H9 (cell line): Measurements from ENCODE around the gene ANKRD39. TPM values are rescaled to one million over a fixed set of nuclear protein-coding genes. Genes with fewer than 3 reads are reported as not detected.

Experiments
- DNase-seq: peaks from one replicate; pipeline ENCODE4 v3.0.0-alpha.2; 2017
- H2AFZ ChIP-seq: one replicate; pipeline ENCODE4 v1.6.1; 2013; ENCODE audit warnings: mild to moderate bottlenecking, low read length, control low read depth, moderate library complexity
- H2AK5ac ChIP-seq: 2 replicates; pipeline ENCODE4 v1.6.1; 2013; ENCODE audit warnings: low read length, control low read depth, mixed read lengths; ENCODE audit not compliant: insufficient read length
- H2BK120ac ChIP-seq: one replicate; pipeline ENCODE4 v1.6.1; 2013; ENCODE audit warnings: low read depth, mild to moderate bottlenecking, low read length, control low read depth, inconsistent platforms; ENCODE audit not compliant: poor library complexity, severe bottlenecking
- H2BK12ac ChIP-seq: 2 replicates; pipeline ENCODE4 v1.6.1; 2013; ENCODE audit warnings: low read length, control low read depth, mixed read lengths, low read depth; ENCODE audit not compliant: insufficient read length
- H2BK15ac ChIP-seq: 2 replicates; pipeline ENCODE4 v1.6.1; 2013; ENCODE audit warnings: low read depth, low read length, control low read depth
- H2BK20ac ChIP-seq: one replicate; pipeline ENCODE4 v1.6.1; 2013; ENCODE audit warnings: low read depth, mild to moderate bottlenecking, low read length, control low read depth, inconsistent platforms; ENCODE audit not compliant: poor library complexity, severe bottlenecking
- H2BK5ac ChIP-seq: 2 replicates; pipeline ENCODE4 v1.6.1; 2013; ENCODE audit warnings: low read length, control low read depth, mixed read lengths; ENCODE audit not compliant: insufficient read length
- H3K14ac ChIP-seq: 2 replicates; pipeline ENCODE4 v1.6.1; 2013; ENCODE audit warnings: low read length, control low read depth; ENCODE audit not compliant: insufficient read depth
- H3K18ac ChIP-seq: 2 replicates; pipeline ENCODE4 v1.6.1; 2013; ENCODE audit warnings: low read depth, mild to moderate bottlenecking, mixed read lengths, low read length, control low read depth; ENCODE audit not compliant: insufficient read length
- H3K23ac ChIP-seq: 2 replicates; pipeline ENCODE4 v1.6.1; 2013; ENCODE audit warnings: low read length, control low read depth, mixed read lengths, low read depth; ENCODE audit not compliant: insufficient read length
- H3K23me2 ChIP-seq: 2 replicates; pipeline ENCODE4 v1.6.1; 2013; ENCODE audit warnings: low read depth, mild to moderate bottlenecking, mixed read lengths, low read length, control low read depth; ENCODE audit not compliant: insufficient read length, poor library complexity, severe bottlenecking
- H3K27ac ChIP-seq: 2 replicates; pipeline ENCODE4 v1.5.1; 2013; ENCODE audit warnings: low read length, control low read depth, mixed read lengths, low read depth; ENCODE audit not compliant: insufficient read length
- H3K27me3 ChIP-seq: 2 replicates; pipeline ENCODE4 v1.6.1; 2013; ENCODE audit warnings: low read length, control low read depth, inconsistent platforms; ENCODE audit not compliant: insufficient read depth
- H3K4ac ChIP-seq: 2 replicates; pipeline ENCODE4 v1.6.1; 2013; ENCODE audit warnings: low read depth, mild to moderate bottlenecking, control low read depth, inconsistent platforms, low read length, moderate library complexity
- H3K4me1 ChIP-seq: 2 replicates; pipeline ENCODE4 v1.6.1; 2013; ENCODE audit warnings: low read length, control low read depth, inconsistent platforms; ENCODE audit not compliant: insufficient read depth
- H3K4me2 ChIP-seq: 2 replicates; pipeline ENCODE4 v1.6.1; 2013; ENCODE audit warnings: low read length, control low read depth, mixed read lengths; ENCODE audit not compliant: insufficient read length, insufficient read depth
- H3K56ac ChIP-seq: 2 replicates; pipeline ENCODE4 v1.6.1; 2013; ENCODE audit warnings: low read depth, mild to moderate bottlenecking, mixed read lengths, low read length, control low read depth; ENCODE audit not compliant: insufficient read length
- H3K79me1 ChIP-seq: 2 replicates; pipeline ENCODE4 v1.6.1; 2013; ENCODE audit warnings: low read depth, mild to moderate bottlenecking, moderate library complexity, low read length, control low read depth, inconsistent platforms; ENCODE audit not compliant: insufficient read depth, poor library complexity, severe bottlenecking
- H3K79me2 ChIP-seq: 2 replicates; pipeline ENCODE4 v1.6.1; 2013; ENCODE audit warnings: low read length, control low read depth, inconsistent platforms; ENCODE audit not compliant: insufficient read depth
- H3K9ac ChIP-seq: 2 replicates; pipeline ENCODE4 v1.6.1; 2013; ENCODE audit warnings: low read length, control low read depth, mixed read lengths; ENCODE audit not compliant: insufficient read length; ENCODE audit errors: extremely low read depth
- H3K9me3 ChIP-seq: one replicate; pipeline ENCODE4 v1.6.1; 2013; ENCODE audit warnings: low read depth, low read length, inconsistent platforms; ENCODE audit not compliant: control insufficient read depth
- H3T11ph ChIP-seq: one replicate; pipeline ENCODE4 v1.6.1; 2013; ENCODE audit warnings: mild to moderate bottlenecking, low read length, control low read depth, inconsistent platforms
- H4K20me1 ChIP-seq: one replicate; pipeline ENCODE4 v1.6.1; 2013; ENCODE audit not compliant: control insufficient read depth, insufficient read length, insufficient read depth
- H4K5ac ChIP-seq: 2 replicates; pipeline ENCODE4 v1.6.1; 2013; ENCODE audit warnings: low read depth, mild to moderate bottlenecking, mixed read lengths, low read length, control low read depth; ENCODE audit not compliant: insufficient read length
- H4K8ac ChIP-seq: replicated peaks from 2 replicates; pipeline ENCODE4 v1.6.1; 2013; ENCODE audit warnings: low read length, control low read depth, mixed read lengths, low read depth; ENCODE audit not compliant: insufficient read length
- H4K91ac ChIP-seq: 2 replicates; pipeline ENCODE4 v1.6.1; 2013; ENCODE audit warnings: low read depth, mild to moderate bottlenecking, moderate library complexity, mixed read lengths, low read length, control low read depth; ENCODE audit not compliant: insufficient read length
- H3K27ac Mint-ChIP-seq, 3 experiments: 2 replicates in 2 of 3; 3 replicates in 1 of 3; pipeline ENCODE4 v1.8.0; 2020 to 2021; ENCODE audit warnings: mixed read lengths in 3 of 3, mild to moderate bottlenecking in 1 of 3, moderate library complexity in 1 of 3
- H3K27me3 Mint-ChIP-seq: 2 replicates; pipeline ENCODE4 v1.8.0; 2021; ENCODE audit warnings: low read depth, mild to moderate bottlenecking, moderate library complexity, mixed read lengths
- H3K36me3 Mint-ChIP-seq, 3 experiments: 2 replicates in 2 of 3; 3 replicates in 1 of 3; pipeline ENCODE4 v1.8.0; 2020 to 2021; ENCODE audit warnings: low read depth in 3 of 3, mixed read lengths in 3 of 3; ENCODE audit not compliant: insufficient read depth in 1 of 3
- H3K4me1 Mint-ChIP-seq, 2 experiments: 2 replicates each; pipeline ENCODE4 v1.8.0; 2020; ENCODE audit warnings: mixed read lengths in 2 of 2
- H3K4me3 Mint-ChIP-seq, 2 experiments: 2 replicates in 1 of 2; 3 replicates in 1 of 2; pipeline ENCODE4 v1.8.0; 2020 to 2021; ENCODE audit warnings: mild to moderate bottlenecking in 2 of 2, mixed read lengths in 2 of 2, moderate library complexity in 1 of 2
- H3K9me3 Mint-ChIP-seq, 2 experiments: 2 replicates in 1 of 2; 3 replicates in 1 of 2; pipeline ENCODE4 v1.8.0; 2020; ENCODE audit warnings: mild to moderate bottlenecking in 2 of 2, mixed read lengths in 2 of 2, moderate library complexity in 1 of 2
- CTCF ChIP-seq: fragments of 200-600 bp; sonication (generic); conservative IDR thresholded peaks from 3 replicates; pipeline ENCODE4 v1.8.0; 2021; ENCODE audit warnings: antibody characterized with exemption, mild to moderate bottlenecking
- WGBS: extraction: QIAGEN DNeasy Blood & Tissue Kit; methylation state at CpG from one replicate; pipeline ENCODE4 v1.1.7; 2013; ENCODE audit warnings: missing lambda C conversion rate, low lambda C conversion rate, mixed read lengths; ENCODE audit not compliant: insufficient read length; ENCODE audit errors: extremely low coverage; 5-methylcytosine and 5-hydroxymethylcytosine counted together
- total RNA-seq: library from RNA; stranded (reverse); gene quantifications from 2 replicates; pipeline ENCODE4 v1.2.1, GENCODE V29; 2021

The ANKRD39 gene
- total RNA-seq, 1 experiment from 2014 or later, result 13.0 TPM

GRCh38 chr2:96906729-96907114 lies 48.9 kb upstream of the ANKRD39 start:
- Histone ChIP-seq H3K14ac (peak overlapping the region; percentile 39), H2BK120ac (no peak overlapping the region), H4K5ac (no peak overlapping the region), H3K4me2 (no peak overlapping the region), H2AFZ (no peak overlapping the region), H3K23ac (no peak overlapping the region), H3K23me2 (no peaks in the 10 kb centered on the region), H3K4me1 (peaks cover 2% of the 10 kb centered on the region; the same call in 1 of the 2 replicates), H3T11ph (no peak overlapping the region), H3K18ac (no peak overlapping the region), H2BK15ac (no peak overlapping the region), H2AK5ac (no peak overlapping the region), H3K79me1 (no peaks in the 10 kb centered on the region), H3K4ac (no peak overlapping the region), H3K9ac (no peak overlapping the region), H3K27me3 (no peaks in the 10 kb centered on the region), H3K27ac (no peak overlapping the region), H4K8ac (no peak overlapping the region), H3K9me3 (no peaks in the 10 kb centered on the region), H3K56ac (no peak overlapping the region), H3K79me2 (no peaks in the 10 kb centered on the region), H2BK12ac (no peak overlapping the region), H4K91ac (no peak overlapping the region), H2BK5ac (no peak overlapping the region), H4K20me1 (no peaks in the 10 kb centered on the region), H2BK20ac (no peak overlapping the region)
- DNase-seq, result peak; percentile 63
- H3K36me3 Mint-ChIP-seq, result 0 out of 7 replicates have a peak, but pooled peaks cover 0 to 4% (median 0%) of the 10 kb centered on the region in 3 experiments
- peak overlapping the region in 1 of 2 experiments; percentile 68; a peak in 3 of 5 replicates for H3K4me3 Mint-ChIP-seq
- H3K9me3 Mint-ChIP-seq, result no peaks in the 10 kb centered on the region; a peak in 1 of 5 replicates
- H3K27ac Mint-ChIP-seq, result peak overlapping the region; percentile 62 to 92 (median 64); a peak in 6 of 7 replicates
- TF ChIP-seq CTCF, result no peak
- peaks cover 22 to 34% of the 10 kb centered on the region in 2 experiments for H3K4me1 Mint-ChIP-seq
- H3K27me3 Mint-ChIP-seq, result peaks cover 7% of the 10 kb centered on the region
- no CpG with 5 or more reads among the region's 13 CpGs for WGBS
